ENCODE measurements around the gene INTS1. TPM values are rescaled to one million over a fixed set of nuclear protein-coding genes. Genes with fewer than 3 reads are reported as not detected.

Gene INTS1
- total RNA-seq, 1 donor from 2014 or later, result 15.8 TPM

- DNase-seq, result no peak
Measured at GRCh38 chr7:1542841-1543747, 38.9 kb upstream of the INTS1 start.

DNA sequence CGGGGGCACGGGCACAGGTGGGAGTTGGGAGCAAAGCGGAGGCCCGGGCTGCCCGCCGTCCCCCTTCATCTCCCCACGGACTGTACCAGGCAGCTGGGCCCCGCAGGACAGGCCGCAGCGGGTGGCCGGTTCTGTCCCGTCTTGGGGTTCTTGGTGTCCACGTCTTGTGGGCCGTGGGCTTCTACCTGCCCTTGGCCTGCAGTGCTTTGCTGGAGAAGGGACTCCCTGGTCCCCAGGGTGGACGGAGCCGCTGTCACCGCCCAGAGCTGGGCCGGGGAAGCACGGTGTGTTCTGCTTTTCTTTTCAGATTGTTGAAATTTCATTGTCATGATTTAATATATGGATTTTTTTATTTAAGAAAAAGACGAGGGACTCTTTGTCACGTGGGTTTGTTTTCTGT, 38.1 kb upstream of the INTS1 start:
- DNase-seq, result no peak

- no peak for DNase-seq
Measured at GRCh38 chr7:1541431-1542162, 37.4 kb upstream of the INTS1 start.

DNA sequence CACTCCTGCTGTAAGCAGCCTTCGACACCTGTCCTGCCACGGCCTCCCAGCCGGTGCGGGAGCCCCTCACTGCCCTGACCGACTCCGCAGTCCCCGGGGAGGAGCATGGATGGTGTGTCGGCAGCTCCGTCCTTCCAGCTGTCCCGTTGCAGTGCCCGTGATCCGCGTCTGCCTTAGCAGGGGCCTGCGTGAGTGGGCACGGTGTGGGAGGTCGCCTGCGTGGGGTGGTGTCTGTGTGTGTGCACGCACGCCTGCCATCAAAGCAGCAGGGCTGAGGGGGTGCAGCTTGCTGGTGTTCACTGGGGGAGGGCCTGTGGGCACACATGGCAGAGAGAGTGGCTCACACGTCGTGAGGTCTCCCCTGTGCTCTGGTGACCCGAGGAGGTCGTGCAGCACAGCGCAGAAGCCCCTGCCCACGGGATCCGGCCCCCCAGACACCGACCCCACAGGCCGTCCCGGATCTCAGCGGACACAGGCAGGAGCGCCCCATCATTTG, 36.6 kb upstream of the INTS1 start:
- no peak for DNase-seq

- no peak for DNase-seq
Measured at GRCh38 chr7:1539882-1540775, 35.9 kb upstream of the INTS1 start.

GRCh38 chr7:1539181-1539881, 35.1 kb upstream of the INTS1 start:
- no peak for DNase-seq

GRCh38 chr7:1538544-1539180, 34.5 kb upstream of the INTS1 start:
- DNase-seq, result no peak

DNA sequence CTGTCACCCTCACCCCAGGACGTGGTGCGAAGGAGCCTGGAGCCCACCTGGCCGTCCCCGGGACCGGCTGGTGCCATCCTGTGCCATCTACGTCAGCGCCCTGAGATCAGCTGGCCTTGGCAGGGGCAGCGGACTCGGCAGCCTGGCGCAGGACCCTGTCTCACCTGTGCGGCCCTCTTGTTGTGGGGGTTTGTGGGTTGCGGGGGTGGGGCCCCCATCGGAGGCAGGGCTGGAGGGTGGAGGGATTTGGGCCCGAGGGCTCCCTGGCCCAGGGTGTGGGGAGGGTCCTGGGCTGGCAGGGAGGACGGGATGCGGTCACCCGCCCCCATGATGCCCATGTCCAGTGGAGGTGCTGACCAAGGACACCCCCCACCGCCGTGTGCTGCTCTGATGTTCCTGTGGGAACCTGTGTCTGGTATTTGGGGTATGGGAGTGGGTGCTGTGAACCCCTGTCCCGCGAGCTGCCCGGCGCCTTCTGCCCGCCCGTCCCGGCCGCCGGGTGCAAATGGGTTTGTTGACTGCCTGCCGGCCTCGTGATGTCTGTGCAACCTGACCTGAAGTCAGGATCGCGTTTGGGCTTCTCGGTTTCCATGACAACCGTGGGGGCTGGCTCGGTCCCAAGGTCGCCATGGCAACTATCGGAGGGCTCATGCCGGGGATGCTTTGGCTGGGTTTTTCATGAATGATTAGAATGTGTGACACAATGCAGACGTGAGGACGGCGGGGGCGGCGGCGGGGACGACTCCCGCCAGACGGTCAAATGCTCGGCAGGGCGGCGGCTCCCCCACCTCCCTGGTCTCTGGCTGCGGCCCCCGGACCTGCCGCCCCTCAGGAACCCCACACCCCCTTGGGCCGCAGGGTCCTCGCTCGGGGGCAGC, 33.6 kb upstream of the INTS1 start:
- peak; percentile 69 for DNase-seq

DNA sequence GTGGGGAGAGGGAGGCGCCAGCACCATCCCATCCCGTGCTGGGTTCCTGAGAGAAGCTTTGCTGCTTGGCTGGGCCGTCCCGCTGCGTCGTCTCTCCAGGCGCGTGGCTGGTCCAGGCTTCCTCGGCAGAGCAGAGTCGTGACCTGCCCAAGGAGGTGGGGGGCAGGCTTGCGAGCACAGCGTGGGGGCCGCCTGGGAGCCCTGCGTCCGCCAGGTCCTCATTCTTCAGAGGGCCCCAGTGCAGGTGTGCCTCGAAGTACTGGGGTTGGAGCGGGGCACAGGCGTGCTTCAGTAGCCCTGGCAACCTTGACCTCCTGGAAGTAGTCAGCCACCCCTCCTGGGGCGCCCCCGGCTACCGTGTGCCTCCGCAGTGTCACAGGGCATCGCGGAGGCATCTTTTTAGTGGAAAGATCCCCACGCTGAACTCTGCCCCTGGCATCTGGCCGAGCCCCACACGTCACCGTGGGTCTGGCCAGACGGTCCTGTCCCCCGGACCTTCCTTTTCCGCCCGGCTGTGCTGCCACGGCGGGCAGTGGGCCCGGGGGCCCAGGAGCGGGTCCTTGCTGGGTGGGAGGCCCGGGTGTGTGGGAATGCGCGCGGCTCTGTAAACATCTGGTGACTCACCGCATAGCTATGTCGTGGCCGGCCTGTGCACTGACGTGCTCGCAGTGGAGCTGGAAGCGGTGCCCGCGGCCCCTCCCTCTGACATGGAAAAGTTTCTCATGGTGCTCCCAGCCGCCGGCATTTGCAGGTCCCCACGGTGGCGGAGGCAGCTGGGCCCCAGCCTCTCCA, 32.8 kb upstream of the INTS1 start:
- peak; percentile 79 for DNase-seq

DNA sequence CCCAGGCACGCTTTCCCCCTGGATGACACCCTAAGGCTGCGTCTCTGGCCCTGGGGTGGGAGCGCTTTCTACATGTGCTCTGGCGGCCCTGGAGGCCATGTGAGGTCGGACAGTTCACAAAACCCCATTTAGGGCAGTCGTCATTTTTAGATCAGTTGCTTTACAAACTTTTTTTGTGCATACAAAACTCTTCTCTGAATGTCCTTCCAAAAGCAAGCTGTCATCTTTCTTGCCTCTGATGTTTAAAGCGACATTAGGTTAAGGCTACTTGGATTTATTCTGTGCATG, 32.2 kb upstream of the INTS1 start:
- no peak for DNase-seq

- no peak for DNase-seq
Measured at GRCh38 chr7:1535701-1536454, 31.7 kb upstream of the INTS1 start.

- DNase-seq, result no peak
Measured at GRCh38 chr7:1535100-1535458, 30.9 kb upstream of the INTS1 start.

DNA sequence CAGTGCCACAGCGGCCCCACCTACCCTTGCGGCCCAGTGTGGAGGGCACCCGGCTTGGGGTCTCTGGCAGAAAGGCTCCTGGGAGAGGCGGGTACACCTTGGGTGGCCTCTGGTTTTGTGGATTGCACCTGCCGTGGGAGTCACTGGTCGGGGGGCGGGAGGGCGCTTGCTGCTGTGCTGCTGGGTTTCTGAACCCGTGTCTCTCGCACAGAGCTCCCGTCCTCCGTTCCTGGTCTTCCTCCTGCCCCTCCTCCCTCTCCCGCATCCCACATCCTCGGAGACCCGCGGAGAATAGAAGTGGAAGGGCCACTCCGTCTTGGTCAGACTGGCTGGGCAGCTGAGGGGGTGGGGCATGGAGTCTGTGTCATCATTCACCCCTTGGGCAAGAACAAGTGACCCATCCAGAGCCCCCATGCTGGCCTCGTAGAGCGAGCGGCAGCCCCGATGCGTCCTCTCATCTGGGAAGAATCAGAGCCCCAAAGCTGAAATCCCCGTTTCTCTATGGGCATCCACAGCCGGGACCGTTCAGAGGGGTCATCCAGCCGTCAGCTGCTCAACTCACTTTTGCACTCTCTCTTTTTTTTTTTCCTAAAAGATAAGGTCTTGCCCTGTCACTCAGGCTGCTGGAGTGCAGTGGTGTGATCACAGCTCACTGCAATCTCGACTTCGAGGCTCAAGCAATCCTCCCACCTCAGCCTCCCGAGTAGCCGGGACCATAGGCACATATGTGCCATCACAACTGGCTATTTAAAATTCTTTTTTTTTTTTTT, 30.3 kb upstream of the INTS1 start:
- no peak for DNase-seq

GRCh38 chr7:1533547-1534329, 29.5 kb upstream of the INTS1 start:
- DNase-seq, result no peak

- peak; percentile 30 for DNase-seq
Measured at GRCh38 chr7:1533255-1533546, 29.0 kb upstream of the INTS1 start.

DNA sequence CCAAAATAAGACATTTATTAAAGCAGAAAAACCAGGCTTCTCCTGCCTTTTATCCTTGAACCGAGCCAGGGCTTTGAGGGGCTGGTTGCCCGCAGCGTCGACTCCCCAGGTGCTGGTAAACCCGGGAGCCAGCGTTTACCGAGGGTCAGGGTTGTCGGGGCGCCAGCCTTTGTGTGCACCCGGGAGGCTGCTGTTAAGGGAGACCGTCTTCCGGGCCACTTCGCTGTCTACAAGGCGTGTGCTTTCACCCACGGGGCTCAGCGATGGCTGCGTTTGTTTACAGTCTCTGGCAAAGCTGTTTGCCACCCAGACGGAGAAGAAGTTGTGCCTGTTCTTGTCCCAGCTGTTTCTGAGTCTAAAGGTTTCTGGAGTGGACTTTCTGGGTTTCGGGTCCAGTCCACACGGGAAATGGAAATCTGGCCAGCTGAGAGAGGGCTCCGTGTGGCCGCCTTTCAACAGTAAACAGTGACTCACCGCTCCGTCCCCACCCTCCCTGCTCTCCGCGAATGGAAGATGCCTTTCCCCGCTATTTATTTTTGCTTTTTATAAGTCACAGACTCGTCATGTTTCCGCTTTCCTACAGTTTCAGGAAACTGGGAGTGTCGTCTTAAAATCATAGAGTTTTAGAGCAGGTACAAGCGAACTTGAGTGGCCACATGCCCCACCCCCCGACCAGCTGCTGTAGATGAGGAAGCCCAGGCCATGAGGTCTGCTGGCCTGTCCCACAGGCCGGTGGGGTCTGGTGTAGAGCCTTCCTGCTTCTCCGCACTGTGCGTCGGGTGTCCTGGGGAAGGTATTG, 28.5 kb upstream of the INTS1 start:
- peak; percentile 46 for DNase-seq
